Chondrocyte (in vitro differentiated cells): ENCODE measurements around the gene ATP6V0D1. TPM values are rescaled to one million over a fixed set of nuclear protein-coding genes. Genes with fewer than 3 reads are reported as not detected.

Source experiments
- total RNA-seq: library from RNA; stranded (reverse); gene quantifications from 3 replicates; pipeline ENCODE4 v1.2.1, GENCODE V29; 2021

The ATP6V0D1 gene
- total RNA-seq, 1 donor from 2014 or later: 85.5 TPM

Other genes starting within 250 kb of the ATP6V0D1 start
- 32.9 to 50.1 TPM (median 35.6 TPM) in 3 replicates for gene FHOD1, start 233.7 kb downstream of the ATP6V0D1 start, total RNA-seq
- gene SLC9A5, start 232.2 kb downstream of the ATP6V0D1 start, total RNA-seq: 3.0 to 5.6 TPM (median 3.4 TPM) in 3 replicates
- 17.5 to 22.4 TPM (median 18.9 TPM) in 3 replicates for gene PLEKHG4, start 201.6 kb downstream of the ATP6V0D1 start, total RNA-seq
- gene KCTD19, start 154.4 kb downstream of the ATP6V0D1 start, total RNA-seq: not detected in 3 replicates
- gene LRRC36, start 154.3 kb downstream of the ATP6V0D1 start, total RNA-seq: 0.20 TPM in 1 of 3 replicates, not detected in the others
- 2.7 to 3.6 TPM (median 3.3 TPM) in 3 replicates for gene TPPP3, start 87.7 kb downstream of the ATP6V0D1 start, total RNA-seq
- 11.8 to 15.0 TPM (median 12.2 TPM) in 3 replicates for gene ZDHHC1, start 64.7 kb downstream of the ATP6V0D1 start, total RNA-seq
- 0.20 to 0.77 TPM in 2 of 3 replicates, not detected in the other for gene HSD11B2, start 50.0 kb downstream of the ATP6V0D1 start, total RNA-seq
- not detected in 3 replicates for gene AGRP, start 2.4 kb upstream of the ATP6V0D1 start, total RNA-seq
- 52.0 to 99.1 TPM (median 97.6 TPM) in 3 replicates for gene RIPOR1, start 47.7 kb upstream of the ATP6V0D1 start, total RNA-seq
- 31.2 to 34.2 TPM (median 32.3 TPM) in 3 replicates for gene CTCF, start 81.4 kb upstream of the ATP6V0D1 start, total RNA-seq
- 0.97 to 1.8 TPM (median 1.5 TPM) in 3 replicates for gene CARMIL2, start 164.0 kb upstream of the ATP6V0D1 start, total RNA-seq
- 16.2 to 18.0 TPM (median 17.2 TPM) in 3 replicates for gene ACD, start 179.1 kb upstream of the ATP6V0D1 start, total RNA-seq
- gene PARD6A, start 179.8 kb upstream of the ATP6V0D1 start, total RNA-seq: 2.5 to 3.5 TPM (median 3.3 TPM) in 3 replicates
- gene ENKD1, start 185.6 kb upstream of the ATP6V0D1 start, total RNA-seq: 6.2 to 9.2 TPM (median 6.4 TPM) in 3 replicates
- gene C16orf86, start 185.7 kb upstream of the ATP6V0D1 start, total RNA-seq: 0.82 to 3.1 TPM (median 0.85 TPM) in 3 replicates
- 14.4 to 22.4 TPM (median 16.3 TPM) in 3 replicates for gene GFOD2, start 238.2 kb upstream of the ATP6V0D1 start, total RNA-seq